Measurements from ENCODE around the gene OLIG1.

The OLIG1 gene

DNA sequence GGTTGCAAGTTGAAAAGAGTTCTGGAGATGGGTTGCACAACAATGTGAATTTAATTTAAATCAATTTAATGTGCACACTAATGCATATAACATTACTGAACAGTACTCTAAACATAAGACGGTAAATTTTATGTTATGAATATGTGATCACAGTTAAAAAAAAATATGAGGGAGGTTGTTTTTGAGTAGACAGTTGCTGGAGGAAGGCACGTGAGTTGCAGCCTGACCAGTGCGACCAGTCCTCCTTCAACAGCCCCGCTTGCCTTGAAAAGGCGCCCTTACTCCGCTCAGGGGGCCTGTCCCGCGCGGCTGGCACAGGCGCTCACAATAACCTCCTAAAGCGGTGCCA, 322 bp upstream of the OLIG1 start:
- no peak for TF ChIP-seq ZFX (IDR thresholded peaks at IDR 0.05; ENCODE audit: borderline replicate concordance)
- TF ChIP-seq, protein P1, sequence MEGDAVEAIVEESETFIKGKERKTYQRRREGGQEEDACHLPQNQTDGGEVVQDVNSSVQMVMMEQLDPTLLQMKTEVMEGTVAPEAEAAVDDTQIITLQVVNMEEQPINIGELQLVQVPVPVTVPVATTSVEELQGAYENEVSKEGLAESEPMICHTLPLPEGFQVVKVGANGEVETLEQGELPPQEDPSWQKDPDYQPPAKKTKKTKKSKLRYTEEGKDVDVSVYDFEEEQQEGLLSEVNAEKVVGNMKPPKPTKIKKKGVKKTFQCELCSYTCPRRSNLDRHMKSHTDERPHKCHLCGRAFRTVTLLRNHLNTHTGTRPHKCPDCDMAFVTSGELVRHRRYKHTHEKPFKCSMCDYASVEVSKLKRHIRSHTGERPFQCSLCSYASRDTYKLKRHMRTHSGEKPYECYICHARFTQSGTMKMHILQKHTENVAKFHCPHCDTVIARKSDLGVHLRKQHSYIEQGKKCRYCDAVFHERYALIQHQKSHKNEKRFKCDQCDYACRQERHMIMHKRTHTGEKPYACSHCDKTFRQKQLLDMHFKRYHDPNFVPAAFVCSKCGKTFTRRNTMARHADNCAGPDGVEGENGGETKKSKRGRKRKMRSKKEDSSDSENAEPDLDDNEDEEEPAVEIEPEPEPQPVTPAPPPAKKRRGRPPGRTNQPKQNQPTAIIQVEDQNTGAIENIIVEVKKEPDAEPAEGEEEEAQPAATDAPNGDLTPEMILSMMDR (IDR thresholded peaks at IDR 0.05) = no peak
- no peak overlapping the region for H3K27ac ChIP-seq

- TF ChIP-seq, protein P1 (IDR thresholded peaks at IDR 0.05) = no peak
- no peak for TF ChIP-seq ZFX (IDR thresholded peaks at IDR 0.05; ENCODE audit: borderline replicate concordance)
Observed at GRCh38 chr21:33070744-33070997, 730 bp downstream of the OLIG1 start.

GRCh38 chr21:33070998-33071769, 1.2 kb downstream of the OLIG1 start:
- no peak overlapping the region for H3K27ac ChIP-seq
- TF ChIP-seq, protein P1 (IDR thresholded peaks at IDR 0.05) = no peak
- TF ChIP-seq ZFX (IDR thresholded peaks at IDR 0.05; ENCODE audit: borderline replicate concordance) = no peak

More at GRCh38 chr21:33070744-33070997, 730 bp downstream of the OLIG1 start:
- no peak overlapping the region for H3K27ac ChIP-seq

GRCh38 chr21:33071770-33072306, 1.9 kb downstream of the OLIG1 start:
- TF ChIP-seq, protein P1 (IDR thresholded peaks at IDR 0.05) = no peak
- no peak for TF ChIP-seq ZFX (IDR thresholded peaks at IDR 0.05; ENCODE audit: borderline replicate concordance)
- no peak overlapping the region for H3K27ac ChIP-seq

- H3K27ac ChIP-seq = no peak overlapping the region
- no peak for TF ChIP-seq ZFX (IDR thresholded peaks at IDR 0.05; ENCODE audit: borderline replicate concordance)
- TF ChIP-seq, protein P1 (IDR thresholded peaks at IDR 0.05) = no peak
Observed at GRCh38 chr21:33073636-33074035, 3.7 kb downstream of the OLIG1 start.

DNA sequence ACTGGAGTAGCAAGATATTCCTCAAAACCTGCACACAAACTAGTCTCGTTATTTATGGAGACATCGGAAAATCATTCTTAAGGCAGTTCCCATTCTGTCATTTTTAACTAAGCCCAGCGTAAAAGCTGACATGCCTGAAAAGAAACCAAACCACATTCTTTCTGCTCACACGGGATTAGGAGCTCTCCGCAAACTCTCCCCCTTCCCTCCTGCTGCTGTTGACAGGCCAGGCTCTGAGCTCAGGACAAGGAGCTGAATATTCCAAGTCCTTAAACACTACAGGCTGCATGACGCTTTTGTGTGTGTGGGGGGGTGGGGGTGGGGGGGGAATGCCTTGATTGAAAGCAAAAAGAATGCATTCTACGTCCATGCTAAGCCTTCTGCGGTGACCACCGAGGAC, 5.2 kb downstream of the OLIG1 start:
- TF ChIP-seq, protein P1 (IDR thresholded peaks at IDR 0.05) = no peak
- no peak for TF ChIP-seq ZFX (IDR thresholded peaks at IDR 0.05; ENCODE audit: borderline replicate concordance)
- no peak overlapping the region for H3K27ac ChIP-seq

GRCh38 chr21:33075596-33076195, 5.8 kb downstream of the OLIG1 start:
- TF ChIP-seq, protein P1 (IDR thresholded peaks at IDR 0.05) = no peak
- TF ChIP-seq ZFX (IDR thresholded peaks at IDR 0.05; ENCODE audit: borderline replicate concordance) = no peak
- no peak overlapping the region for H3K27ac ChIP-seq

All from 22Rv1 (cell line).